Left forelimb (tissue), 1 donor: ENCODE results near the gene SPIC.
"Not testable (repeated sequence)": the region's sequence is repeated elsewhere in the genome, so short reads cannot be mapped to it uniquely, and the experiment has no call there.

Experiments used
- DNase-seq: peaks from one replicate; pipeline ENCODE4 v3.0.0-alpha.2; 2018; ENCODE audit warnings: low spot score

Gene SPIC

GRCh38 chr12:101474711-101475386 lies at the start of gene SPIC:
SPIC (plus strand) TSS chr12:101475336; CDS start chr12:101476905, 1,569 bp downstream.
- no peak for DNase-seq

DNA sequence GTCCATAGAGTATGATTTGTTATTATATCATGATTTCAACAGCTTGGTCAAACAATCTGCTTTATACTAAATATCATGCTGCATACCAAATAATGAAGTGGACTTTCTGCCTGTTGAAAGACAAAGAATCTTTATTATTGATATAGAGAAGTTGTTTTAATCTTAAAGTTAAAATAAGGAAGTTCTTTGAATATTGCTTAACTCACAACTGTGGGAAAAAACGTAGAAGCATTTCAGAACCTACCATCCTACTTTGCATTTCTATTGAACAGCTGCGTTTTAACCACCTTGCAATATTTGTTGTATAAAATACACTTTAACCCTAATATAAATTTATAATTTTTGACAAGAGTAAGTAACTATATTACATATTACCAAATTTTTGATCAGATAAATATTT lies 44.7 kb upstream of the SPIC start:
- no peak for DNase-seq

DNA sequence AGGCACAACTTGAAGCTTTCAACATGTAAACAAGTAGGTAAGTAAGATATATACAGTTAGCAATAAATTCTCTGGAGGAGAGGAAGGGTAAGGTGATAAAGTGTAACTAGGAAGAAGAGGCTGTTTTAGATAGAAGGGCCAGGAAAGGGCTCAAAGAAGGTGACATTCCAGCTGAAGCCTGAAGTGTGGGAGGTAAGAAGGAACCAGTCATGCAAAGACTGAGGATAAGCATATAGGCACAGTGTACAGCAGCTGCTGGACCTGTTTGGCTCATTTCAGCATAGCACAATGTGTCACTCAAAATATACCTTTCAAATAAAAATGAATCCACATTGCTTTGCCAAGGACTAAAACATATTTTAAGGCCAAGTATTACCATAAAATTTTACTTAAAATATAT lies 39.0 kb upstream of the SPIC start:
- no peak for DNase-seq

DNA sequence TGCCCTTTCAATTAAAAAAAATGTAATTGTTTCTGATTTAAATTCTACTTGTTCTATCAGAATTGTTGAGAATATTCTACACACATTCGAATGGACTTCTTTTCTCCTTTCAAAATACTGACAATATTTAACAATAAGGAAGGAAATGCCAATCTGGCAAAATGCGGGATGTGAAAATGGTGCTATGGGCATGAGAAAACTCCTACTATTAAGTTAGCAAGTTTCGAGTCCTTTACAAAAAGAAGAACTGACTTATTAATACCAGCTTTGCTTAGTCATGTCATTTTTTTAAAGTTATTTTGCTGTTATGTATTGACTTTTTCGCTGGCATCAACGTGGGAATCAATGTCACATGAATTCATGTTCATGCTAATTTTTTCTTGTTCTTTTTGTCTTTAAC lies 35.9 kb upstream of the SPIC start:
- no peak for DNase-seq

GRCh38 chr12:101441461-101442224 lies 33.5 kb upstream of the SPIC start:
- DNase-seq: no peak

- no peak for DNase-seq
Observed at GRCh38 chr12:101455685-101456084, 19.5 kb upstream of the SPIC start.

DNA sequence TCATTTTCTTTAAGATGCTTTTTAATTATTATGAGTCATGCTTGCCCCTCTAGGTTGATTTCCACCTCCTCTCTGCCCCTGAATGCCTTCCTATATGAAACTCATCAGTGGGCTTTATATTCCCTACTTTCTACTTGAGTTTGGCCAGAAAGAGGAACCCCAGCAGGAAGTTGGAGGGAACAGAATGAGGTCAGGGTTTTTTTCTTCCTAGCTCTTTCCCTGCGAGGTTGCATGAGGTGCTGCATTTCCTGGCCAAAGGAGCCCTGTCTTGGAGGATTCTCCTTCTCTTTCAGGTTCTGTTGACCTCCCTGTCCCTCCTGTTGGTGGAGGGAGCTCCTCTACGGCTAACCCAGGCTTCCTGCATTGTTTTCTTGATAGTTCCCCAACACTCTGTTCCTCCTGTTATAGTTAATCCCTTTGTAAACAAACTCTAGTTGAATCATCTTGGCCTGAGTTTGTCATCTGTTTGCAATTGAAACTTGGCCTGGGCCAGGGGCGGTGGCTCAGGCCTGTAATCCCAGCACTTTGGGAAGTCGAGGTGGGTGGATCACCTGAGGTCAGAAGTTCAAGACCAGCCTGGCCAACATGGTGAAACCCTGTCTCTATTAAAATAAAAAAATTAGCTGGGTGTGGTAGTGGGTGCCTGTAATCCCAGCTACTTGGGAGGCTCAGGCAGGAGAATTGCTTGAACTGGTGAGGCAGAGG lies 15.3 kb upstream of the SPIC start:
- DNase-seq: no peak

GRCh38 chr12:101468948-101469347 lies 6.2 kb upstream of the SPIC start:
- no peak for DNase-seq

DNA sequence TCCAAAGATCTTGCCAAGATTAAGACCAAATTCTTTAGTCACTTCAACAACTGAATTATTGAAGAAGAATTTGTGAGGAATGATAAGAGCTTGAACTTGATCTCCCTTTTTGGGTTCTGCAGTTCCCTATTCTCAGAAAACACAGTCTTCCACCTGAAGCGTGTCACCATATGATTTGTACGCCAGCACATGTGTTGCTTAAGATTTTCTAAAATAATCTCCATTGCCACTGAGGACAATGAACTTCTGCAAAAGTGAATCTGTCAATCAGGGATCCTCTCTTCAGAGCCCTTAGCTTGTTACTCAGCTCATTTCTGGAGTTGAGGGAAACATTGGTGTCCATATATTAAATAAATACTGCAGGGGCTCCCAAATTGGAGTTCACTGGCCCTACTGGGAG lies 4.2 kb upstream of the SPIC start:
- no peak for DNase-seq

DNA sequence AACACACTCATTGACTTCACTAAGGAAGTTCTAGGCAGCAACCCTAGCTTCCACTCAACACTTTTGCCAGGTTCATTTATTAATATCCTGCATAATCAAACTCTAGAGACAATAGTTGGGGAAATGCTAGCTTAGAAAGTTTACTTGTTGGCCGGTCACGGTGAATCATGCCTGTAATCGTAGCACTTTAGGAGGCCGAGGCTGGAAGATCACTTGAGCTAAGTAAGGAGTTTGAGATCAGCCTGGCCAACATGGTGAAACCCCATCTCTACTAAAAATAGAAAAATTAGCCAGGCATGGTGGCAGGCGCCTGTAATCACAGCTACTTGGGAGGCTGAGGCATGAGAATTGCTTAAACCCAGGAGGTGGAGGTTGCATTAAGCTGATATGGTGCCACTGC lies 3.3 kb upstream of the SPIC start:
- DNase-seq: not testable (repeated sequence)

DNA sequence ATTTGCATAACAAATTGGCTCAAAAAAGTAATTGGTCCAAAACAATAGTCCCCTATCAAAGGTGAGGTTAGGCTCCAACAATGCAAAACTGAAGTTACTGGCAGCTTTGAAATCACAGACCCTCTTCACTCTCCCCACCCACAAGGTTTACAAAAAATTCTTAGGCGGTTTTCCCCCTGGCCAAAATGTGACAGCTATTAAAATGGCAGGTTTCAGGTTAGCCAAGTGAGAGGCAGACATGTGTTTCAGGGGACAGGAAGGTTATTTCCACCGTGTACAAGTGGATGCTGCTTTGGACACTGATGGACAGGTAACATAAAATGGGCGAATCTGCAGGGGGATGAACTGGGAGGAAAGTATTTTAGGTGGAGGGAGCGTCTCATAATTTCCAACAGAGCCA lies 888 bp upstream of the SPIC start:
- DNase-seq: no peak

DNA sequence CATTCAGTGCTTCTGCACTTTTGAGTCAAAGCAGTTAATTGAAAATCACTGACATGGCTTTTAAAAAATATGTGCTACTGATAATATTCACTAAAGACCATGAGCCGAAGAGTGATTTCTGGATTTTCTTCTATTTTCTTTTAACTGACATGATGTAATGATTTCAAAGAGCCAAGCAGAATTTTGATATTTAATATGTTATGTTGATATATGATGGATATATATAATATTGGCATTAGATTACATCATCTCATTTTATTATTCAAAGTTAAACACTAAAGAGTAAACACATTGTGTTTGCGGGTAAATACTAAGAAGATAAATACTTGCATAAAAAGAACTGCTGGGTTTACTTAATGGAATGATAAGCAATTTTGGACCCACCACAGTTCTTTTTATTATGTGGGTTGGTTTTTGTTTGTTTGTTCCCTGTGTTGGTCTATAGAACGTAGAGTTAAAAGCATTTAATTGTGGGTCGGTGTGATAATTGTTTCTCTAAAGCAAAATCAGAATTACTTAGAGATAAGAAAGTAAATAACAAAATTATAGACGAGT lies 692 bp downstream of the SPIC start:
- no peak for DNase-seq

- no peak for DNase-seq
Observed at GRCh38 chr12:101480849-101481248, 5.7 kb downstream of the SPIC start.

GRCh38 chr12:101485021-101485420 lies 9.9 kb downstream of the SPIC start:
- no peak for DNase-seq

GRCh38 chr12:101488469-101488868 lies 13.3 kb downstream of the SPIC start:
- no peak for DNase-seq

GRCh38 chr12:101490286-101490920 lies 15.3 kb downstream of the SPIC start:
- no peak for DNase-seq

DNA sequence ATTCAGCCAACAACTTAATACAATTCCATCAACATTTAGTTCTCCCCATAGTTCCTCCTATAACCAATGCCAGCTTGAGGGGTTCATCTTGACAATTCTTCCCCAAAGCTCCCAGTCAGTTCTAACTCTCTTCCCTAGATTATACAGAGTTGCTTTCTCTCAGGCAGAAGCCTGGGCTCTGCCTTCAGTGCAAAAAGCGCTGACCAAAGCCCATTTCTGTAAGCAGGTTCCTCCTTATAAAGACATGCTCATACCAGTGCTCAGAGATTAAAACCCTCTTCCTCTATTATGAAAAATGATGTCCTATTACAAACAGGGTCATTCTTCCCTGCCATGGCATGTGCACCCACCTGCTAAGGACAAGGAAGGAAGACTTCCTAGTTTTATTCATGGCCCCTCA lies 16.2 kb downstream of the SPIC start:
- DNase-seq: no peak

- DNase-seq: no peak
Observed at GRCh38 chr12:101493556-101493955, 18.4 kb downstream of the SPIC start.

- DNase-seq: no peak
Observed at GRCh38 chr12:101498252-101498651, 23.1 kb downstream of the SPIC start.

- DNase-seq: no peak
Observed at GRCh38 chr12:101501410-101501995, 26.4 kb downstream of the SPIC start.

DNA sequence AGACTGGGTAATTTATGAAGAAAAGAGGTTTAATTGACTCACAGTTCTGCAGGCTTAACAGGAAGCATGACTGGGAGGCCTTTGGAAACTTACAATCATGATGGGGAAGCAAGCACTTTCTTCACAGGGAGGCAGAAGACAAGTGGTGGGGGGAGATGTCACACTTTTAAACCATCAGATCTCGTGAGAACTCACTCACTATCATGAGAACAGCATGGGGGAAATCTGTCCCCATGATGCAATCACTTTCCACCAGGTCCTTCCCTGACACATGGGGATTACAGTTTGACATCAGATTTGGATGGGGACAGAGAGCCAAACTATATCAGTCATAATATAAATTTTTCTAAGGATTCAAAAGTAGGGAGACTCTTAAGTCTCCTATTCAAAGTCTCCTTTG lies 46.0 kb downstream of the SPIC start:
- no peak for DNase-seq

- no peak for DNase-seq
Observed at GRCh38 chr12:101527682-101528081, 52.5 kb downstream of the SPIC start.
